ENCODE measurements around the gene STYXL2. TPM values are rescaled to one million over a fixed set of nuclear protein-coding genes. Genes with fewer than 3 reads are reported as not detected.
A peak's percentile ranks its signal among the peaks of the same experiment; 100 is the strongest.

Gene STYXL2
- total RNA-seq, 2 donors from 2014 or later = not detected

DNA sequence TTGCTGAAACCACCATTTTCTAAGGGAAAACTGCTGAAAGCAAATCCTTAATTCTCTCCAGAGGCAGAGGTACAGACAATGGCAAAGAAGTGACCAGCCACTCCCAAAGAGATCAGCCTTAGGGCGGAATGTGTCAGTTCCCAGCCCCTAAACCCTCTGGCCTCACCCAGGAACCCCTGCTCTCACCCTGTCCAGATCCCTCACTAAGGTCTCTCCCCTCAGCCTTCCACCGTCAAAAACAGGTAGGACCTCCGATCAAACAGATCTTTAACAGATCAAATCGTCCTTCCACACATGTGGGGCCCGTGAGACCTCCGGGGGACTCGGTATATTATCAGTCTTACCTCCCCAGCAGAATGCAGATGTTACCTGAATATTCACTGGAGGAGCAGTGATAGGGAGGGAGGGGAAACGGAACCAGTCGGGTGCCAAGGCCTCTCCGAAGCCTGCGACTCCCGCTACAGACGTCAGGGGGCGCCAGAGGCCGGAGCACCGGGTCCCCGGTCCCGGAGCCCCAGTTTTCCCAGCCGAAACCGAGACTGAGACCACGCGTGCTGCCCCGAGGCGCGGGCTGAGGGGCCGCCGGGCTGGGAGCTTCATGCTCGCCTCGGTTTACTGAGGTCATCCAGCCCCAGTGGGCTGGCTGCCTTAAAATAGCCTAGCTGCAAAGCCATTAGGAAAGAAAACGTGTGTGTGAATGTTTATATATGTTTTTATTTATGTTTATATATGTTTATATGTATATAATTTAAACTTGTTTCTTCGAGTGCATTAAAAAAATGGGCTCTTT is 27.3 kb upstream of the STYXL2 start:
- ATAC-seq = peak; percentile 86 to 88
- Mint-ChIP-seq H3K9me3 (no peaks in the 10 kb centered on the region), H3K36me3 (no peaks in the 10 kb centered on the region), H3K27me3 (no peaks in the 10 kb centered on the region), H3K4me1 (ENCODE audit: low read depth in 2 of 2) (no peaks in the 10 kb centered on the region), H3K27ac (no peak overlapping the region), H3K4me3 (no peak overlapping the region)
- peak; percentile 75 for DNase-seq (ENCODE audit: low spot score)

DNA sequence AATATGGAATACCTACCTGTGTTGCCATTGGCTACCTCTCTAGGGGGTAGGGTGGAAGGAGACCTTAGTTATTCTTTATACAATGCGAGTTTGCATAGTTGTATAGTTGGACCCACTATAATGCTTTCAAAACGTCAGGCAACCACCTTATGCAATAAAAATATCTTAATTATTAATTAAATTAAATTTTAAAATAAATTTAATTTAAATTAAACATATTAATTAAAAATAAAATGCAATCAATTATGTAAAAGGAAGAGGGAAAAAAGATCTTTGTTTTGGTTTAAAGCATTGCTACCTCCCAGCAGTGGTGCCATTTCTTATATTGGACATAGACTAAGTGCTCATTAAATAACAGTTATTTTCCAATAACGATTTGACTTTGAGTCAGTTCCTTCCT is 26.0 kb upstream of the STYXL2 start:
- no peaks in the 10 kb centered on the region for H3K27me3 Mint-ChIP-seq
- H3K9me3 Mint-ChIP-seq = no peaks in the 10 kb centered on the region
- no peak overlapping the region for H3K4me3 Mint-ChIP-seq
- no peaks in the 10 kb centered on the region for H3K4me1 Mint-ChIP-seq (ENCODE audit: low read depth in 2 of 2)
- H3K27ac Mint-ChIP-seq = no peak overlapping the region
- DNase-seq (ENCODE audit: low spot score) = no peak
- no peaks in the 10 kb centered on the region for H3K36me3 Mint-ChIP-seq
- no peak for ATAC-seq

DNA sequence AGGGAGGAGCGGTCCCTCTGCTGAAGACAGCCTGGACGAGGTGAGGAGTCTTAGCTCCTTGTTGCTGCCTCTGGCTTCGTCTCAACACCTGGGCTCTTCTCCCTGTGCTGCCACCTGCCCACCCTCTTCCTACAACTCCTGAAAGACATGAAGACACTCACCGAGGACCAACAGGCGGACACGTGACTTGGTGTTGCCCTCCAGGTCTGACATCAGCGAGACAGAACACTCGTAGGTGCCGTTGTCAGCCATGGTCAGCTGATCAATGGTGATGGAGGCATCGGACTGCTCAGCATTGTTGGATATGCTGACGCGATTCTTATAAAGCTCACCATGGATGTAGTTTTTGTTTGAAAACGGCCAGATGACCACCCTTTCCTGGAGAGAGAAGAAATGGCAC is 25.1 kb upstream of the STYXL2 start:
- Mint-ChIP-seq H3K27me3 (no peaks in the 10 kb centered on the region), H3K4me3 (no peak overlapping the region), H3K4me1 (ENCODE audit: low read depth in 2 of 2) (no peaks in the 10 kb centered on the region), H3K36me3 (no peaks in the 10 kb centered on the region), H3K9me3 (no peaks in the 10 kb centered on the region), H3K27ac (no peak overlapping the region)
- no peak for ATAC-seq
- no peak for DNase-seq (ENCODE audit: low spot score)

DNA sequence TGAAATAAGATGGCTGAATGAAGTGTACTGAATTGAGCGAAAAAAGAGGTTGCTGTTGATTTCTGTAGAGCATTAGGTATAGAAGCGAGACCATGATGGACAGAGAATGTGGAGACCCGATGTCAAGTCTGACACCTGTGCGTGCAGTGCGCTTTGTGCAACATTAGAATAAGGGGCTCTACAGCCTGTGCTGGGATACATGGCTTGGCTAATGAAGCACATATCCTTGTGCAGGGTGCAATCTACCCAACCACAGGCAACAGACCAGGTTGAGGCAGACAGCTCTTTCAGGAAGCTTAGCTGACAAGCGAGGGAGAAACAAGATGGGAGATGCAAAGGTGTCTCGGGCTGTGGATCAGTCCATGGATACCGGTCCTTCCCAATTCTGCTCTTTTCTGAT is 22.6 kb upstream of the STYXL2 start:
- ATAC-seq (no peak), DNase-seq (ENCODE audit: low spot score) (no peak)
- Mint-ChIP-seq H3K36me3 (no peaks in the 10 kb centered on the region), H3K9me3 (no peaks in the 10 kb centered on the region), H3K4me3 (no peak overlapping the region), H3K4me1 (ENCODE audit: low read depth in 2 of 2) (peaks cover 15 to 17% of the 10 kb centered on the region in 2 donors), H3K27me3 (no peaks in the 10 kb centered on the region), H3K27ac (no peak overlapping the region)

DNA sequence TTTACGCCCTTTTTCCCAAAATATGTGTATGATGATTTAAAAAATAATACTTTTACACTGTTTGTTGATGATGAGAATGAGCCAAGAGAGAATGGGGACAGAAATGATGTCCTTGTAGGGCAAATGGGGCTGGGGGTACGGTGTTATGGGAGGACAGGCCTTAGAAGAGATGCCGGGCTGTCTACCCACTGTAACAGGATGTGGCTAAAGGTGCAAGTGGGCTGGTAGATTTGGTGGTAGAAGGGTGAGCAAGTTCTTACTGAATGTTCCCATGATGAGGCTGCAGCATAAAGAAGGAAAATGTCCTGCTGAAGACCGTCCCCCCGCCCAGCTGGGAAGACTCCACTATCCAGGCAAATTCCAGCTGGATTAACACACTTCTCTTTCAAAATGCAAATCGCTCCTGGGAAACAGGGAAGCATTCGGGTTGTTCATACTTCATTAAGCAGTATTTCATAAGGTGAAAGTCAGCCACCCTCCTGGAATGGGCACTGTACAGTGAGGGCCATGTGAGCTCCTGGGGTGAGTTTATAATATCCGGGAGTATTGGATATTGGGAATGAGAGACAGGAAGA is 17.7 kb upstream of the STYXL2 start:
- peak; percentile 71 to 76 for ATAC-seq
- DNase-seq (ENCODE audit: low spot score) = no peak
- peak overlapping the region in 1 of 2 donors; percentile 45 for H3K27ac Mint-ChIP-seq

DNA sequence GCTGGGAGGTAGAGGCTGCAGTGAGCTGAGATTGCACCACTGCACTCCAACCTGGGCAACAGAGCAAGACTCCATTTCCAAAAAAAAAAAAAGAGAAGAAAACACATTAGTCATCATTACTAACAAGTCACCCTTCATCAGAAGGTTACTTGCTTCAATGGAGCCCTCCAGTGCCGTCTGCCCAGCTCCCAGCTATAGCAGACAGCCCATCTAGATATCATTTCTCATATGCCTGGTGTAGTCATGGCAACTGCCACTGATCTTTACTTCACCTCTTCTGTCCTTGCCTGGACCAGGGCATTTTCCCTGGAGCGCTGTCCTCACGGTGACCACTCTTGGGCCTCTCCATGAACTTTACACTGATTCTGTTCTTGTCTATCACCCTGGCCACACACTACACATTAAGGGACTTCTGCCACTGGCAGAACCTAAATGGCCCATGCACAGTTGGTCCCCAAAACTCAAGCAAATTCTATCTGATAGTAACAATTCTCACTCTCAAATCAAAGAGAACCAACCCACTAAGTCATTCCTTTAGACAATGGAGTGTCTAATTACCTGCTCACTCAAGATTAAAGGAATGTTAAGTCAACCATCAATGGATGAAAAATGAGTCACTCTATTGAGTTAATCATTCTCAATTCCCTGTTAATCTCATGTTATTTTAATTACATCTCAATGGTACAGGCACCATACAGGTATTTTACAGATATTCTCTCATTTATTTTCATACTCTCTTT is 16.6 kb upstream of the STYXL2 start:
- no peaks in the 10 kb centered on the region for H3K36me3 Mint-ChIP-seq
- H3K4me1 Mint-ChIP-seq (ENCODE audit: low read depth in 2 of 2) = peaks cover 41 to 53% of the 10 kb centered on the region in 2 donors
- peak overlapping the region in 1 of 2 donors; percentile 64 for H3K27ac Mint-ChIP-seq
- no peaks in the 10 kb centered on the region for H3K9me3 Mint-ChIP-seq
- H3K27me3 Mint-ChIP-seq = peaks cover 0 to 5% of the 10 kb centered on the region in 2 donors
- DNase-seq (ENCODE audit: low spot score) (no peak), ATAC-seq (no peak)
- H3K4me3 Mint-ChIP-seq = peak overlapping the region; percentile 60

More for the DNA sequence above, 17.7 kb upstream of the STYXL2 start:
- no peaks in the 10 kb centered on the region for H3K27me3 Mint-ChIP-seq
- H3K4me3 Mint-ChIP-seq = peak overlapping the region; percentile 53
- H3K4me1 Mint-ChIP-seq (ENCODE audit: low read depth in 2 of 2) = peaks cover 40 to 46% of the 10 kb centered on the region in 2 donors
- no peaks in the 10 kb centered on the region for H3K36me3 Mint-ChIP-seq
- H3K9me3 Mint-ChIP-seq = no peaks in the 10 kb centered on the region

DNA sequence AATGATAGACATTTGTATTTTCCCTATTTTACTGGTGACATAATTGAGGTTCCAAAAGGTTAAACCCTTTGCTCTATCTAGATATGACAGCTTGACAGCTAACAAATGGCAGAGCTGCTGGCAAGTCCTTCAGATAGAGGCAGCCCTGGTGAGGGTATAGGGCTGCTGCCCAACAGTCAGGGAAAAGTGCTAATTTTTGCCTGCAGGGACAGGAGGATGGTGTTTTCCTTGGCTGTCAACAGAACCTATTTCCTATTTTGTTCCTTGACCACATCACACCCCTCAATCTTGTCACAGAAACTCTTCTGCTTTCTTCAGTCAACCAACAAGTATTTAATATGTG is 16.0 kb upstream of the STYXL2 start:
- no peaks in the 10 kb centered on the region for H3K36me3 Mint-ChIP-seq
- no peak overlapping the region for H3K27ac Mint-ChIP-seq
- H3K27me3 Mint-ChIP-seq = peaks cover 0 to 6% of the 10 kb centered on the region in 2 donors
- no peak overlapping the region for H3K4me3 Mint-ChIP-seq
- peaks cover 43 to 53% of the 10 kb centered on the region in 2 donors for H3K4me1 Mint-ChIP-seq (ENCODE audit: low read depth in 2 of 2)
- DNase-seq (ENCODE audit: low spot score) (no peak), ATAC-seq (no peak)
- H3K9me3 Mint-ChIP-seq = no peaks in the 10 kb centered on the region

DNA sequence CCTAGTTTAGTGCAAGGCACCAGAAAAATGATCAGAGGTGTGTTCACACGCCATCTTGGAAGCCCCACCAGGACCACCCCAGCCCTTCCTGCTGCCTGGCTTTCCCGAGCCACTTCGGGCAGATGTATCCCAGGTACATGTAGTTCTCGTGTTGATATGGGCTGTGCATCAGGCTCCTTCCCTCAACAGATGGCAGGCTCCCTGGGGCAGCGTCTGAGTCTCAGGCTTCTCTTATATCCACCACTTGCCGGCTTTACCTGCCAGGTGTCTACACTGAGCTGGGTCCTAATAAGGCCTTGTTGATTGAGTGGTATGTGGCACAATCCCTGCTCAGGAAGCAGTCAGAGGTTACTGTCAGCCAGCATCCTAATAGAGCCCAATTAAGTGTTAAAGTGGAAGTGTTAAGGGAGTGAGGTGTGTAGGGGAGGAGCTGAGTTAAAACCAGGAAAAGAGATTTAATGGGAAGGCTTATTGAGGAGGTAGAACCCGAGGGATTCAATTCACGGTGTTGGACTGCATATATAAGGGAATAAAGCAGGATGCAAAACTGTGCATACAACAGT is 12.2 kb upstream of the STYXL2 start:
- Mint-ChIP-seq H3K27me3 (peaks cover 0 to 6% of the 10 kb centered on the region in 2 donors), H3K4me3 (no peak overlapping the region), H3K27ac (no peak overlapping the region), H3K9me3 (no peaks in the 10 kb centered on the region), H3K36me3 (no peaks in the 10 kb centered on the region), H3K4me1 (ENCODE audit: low read depth in 2 of 2) (peaks cover 23 to 35% of the 10 kb centered on the region in 2 donors)
- ATAC-seq = no peak
- no peak for DNase-seq (ENCODE audit: low spot score)

DNA sequence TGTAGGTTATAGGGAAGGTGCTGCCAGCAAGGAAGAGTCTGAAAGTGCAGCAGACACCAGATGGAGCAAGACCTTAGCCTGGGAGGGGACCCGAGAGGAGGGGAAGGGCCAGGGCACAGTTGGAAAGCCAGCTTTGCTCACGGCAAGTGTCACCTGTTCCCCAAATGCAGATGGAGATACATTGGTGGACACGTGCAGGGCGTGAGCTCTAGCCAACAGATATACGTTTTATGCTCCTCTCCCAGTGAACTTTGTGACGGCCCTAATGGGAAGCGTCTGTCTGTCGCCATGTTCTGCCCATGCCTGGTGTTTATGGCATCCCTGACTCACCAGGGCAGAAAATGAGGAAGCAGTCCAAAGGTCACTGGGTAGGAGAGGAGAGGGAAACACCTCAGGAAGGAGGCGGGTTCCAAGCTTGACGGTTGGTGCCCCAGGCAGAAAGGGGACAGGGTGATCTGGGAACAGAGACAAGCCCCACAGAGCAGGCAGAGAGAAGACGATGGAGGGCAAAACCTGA is 11.3 kb upstream of the STYXL2 start:
- H3K4me1 Mint-ChIP-seq (ENCODE audit: low read depth in 2 of 2) = peaks cover 18 to 30% of the 10 kb centered on the region in 2 donors
- no peaks in the 10 kb centered on the region for H3K9me3 Mint-ChIP-seq
- no peaks in the 10 kb centered on the region for H3K36me3 Mint-ChIP-seq
- H3K27me3 Mint-ChIP-seq = peaks cover 0 to 6% of the 10 kb centered on the region in 2 donors
- H3K27ac Mint-ChIP-seq = no peak overlapping the region
- DNase-seq (ENCODE audit: low spot score) (no peak), ATAC-seq (no peak)
- no peak overlapping the region for H3K4me3 Mint-ChIP-seq

DNA sequence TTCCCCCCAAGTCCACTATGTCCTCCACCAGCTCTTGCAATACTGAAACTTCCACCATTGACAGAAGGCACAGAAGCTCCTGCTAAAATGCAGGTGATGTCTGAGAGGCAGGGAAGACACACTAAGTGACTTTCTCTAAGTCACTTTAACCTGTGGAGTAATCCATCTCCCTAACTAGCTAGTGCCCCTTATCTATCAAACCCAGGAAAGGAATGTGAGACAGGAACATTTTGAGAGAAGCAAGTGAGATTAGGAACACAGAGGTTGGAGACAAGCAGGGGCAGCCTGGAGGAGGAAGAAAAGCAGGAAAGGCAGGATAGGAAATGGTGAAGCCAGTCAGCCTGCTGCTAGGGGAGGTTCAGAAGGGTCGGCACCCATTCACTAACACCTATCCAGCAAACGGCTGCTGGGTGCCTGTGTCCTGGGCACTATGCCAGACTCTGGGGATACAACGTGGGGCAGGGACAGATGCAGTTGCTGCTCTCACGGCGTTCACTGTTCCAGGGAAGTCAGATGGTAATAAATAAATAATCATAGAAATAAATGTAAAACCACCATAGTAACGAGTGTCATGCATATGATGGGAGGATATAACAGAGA is 10.7 kb upstream of the STYXL2 start:
- H3K36me3 Mint-ChIP-seq = no peaks in the 10 kb centered on the region
- DNase-seq (ENCODE audit: low spot score) = no peak

DNA sequence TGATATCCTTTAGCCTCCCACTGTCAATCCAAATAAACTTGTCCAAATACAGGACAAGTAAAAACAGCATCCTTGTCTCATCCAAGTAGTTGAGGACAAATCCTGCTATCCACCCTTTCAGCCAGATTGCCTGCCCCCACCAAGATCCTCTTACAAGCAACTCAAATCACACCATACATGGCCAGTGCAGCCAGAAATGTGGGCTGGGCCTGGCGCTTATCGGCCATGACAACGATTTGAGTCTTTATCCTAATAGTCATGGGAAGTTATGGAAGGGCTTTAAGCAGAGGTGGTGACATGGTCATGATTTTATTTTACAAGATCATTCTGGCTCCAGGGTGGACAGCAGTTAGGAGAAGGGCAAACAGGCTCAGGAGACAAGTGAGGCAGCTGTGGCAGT is 10.0 kb upstream of the STYXL2 start:
- H3K27ac Mint-ChIP-seq = no peak overlapping the region
- DNase-seq (ENCODE audit: low spot score) = no peak
- no peaks in the 10 kb centered on the region for H3K9me3 Mint-ChIP-seq
- H3K4me1 Mint-ChIP-seq (ENCODE audit: low read depth in 2 of 2) = peaks cover 12 to 20% of the 10 kb centered on the region in 2 donors
- H3K27me3 Mint-ChIP-seq = peaks cover 0 to 6% of the 10 kb centered on the region in 2 donors
- H3K36me3 Mint-ChIP-seq = no peaks in the 10 kb centered on the region
- ATAC-seq = no peak
- H3K4me3 Mint-ChIP-seq = no peak overlapping the region

More for the DNA sequence above, 10.7 kb upstream of the STYXL2 start:
- Mint-ChIP-seq H3K4me1 (ENCODE audit: low read depth in 2 of 2) (peaks cover 16 to 26% of the 10 kb centered on the region in 2 donors), H3K9me3 (no peaks in the 10 kb centered on the region), H3K27ac (no peak overlapping the region), H3K27me3 (peaks cover 0 to 6% of the 10 kb centered on the region in 2 donors), H3K4me3 (no peak overlapping the region)
- ATAC-seq = no peak

DNA sequence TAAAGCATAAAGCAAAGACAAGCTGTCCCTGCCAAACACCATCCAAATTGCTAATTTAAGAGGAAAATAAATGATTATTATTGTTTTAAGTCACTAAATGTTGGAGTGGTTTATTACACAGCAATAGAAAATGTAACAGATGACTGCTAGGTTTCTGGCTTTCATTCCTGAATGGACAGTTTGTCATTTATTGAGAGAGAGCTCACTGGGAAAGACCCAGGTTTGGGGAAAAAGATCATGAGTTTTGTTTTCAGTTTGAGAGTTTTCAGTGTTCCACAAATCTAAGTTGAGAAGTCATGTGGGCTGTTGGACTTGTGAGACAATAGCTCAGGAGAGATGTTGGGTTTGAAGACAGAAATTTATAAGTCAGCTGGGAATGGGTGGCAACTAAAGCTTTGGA is 9.1 kb upstream of the STYXL2 start:
- Mint-ChIP-seq H3K4me3 (no peak overlapping the region), H3K9me3 (no peaks in the 10 kb centered on the region), H3K27ac (no peak overlapping the region), H3K4me1 (ENCODE audit: low read depth in 2 of 2) (peaks cover 16 to 28% of the 10 kb centered on the region in 2 donors), H3K36me3 (no peaks in the 10 kb centered on the region), H3K27me3 (peaks cover 0 to 6% of the 10 kb centered on the region in 2 donors)
- ATAC-seq (no peak), DNase-seq (ENCODE audit: low spot score) (no peak)

DNA sequence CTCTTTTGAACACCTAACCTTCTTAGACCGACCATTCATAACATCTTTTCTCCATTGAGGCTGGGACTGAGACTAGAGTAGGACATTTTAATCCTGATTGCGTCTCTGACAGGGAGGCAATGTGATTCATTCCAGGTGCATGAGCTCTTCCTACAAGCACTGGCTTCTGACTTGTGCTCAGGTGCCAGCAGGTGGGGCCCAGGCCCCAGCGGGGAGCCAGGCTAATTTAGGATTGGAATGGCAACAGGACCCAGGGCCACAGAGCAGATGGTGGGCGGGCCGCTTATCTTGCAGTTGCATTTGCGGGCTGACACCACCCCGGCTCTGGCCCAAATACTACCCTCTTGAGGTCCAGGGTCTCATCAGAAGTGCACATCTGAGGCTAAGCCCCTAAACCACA is 7.8 kb upstream of the STYXL2 start:
- no peak for DNase-seq (ENCODE audit: low spot score)
- Mint-ChIP-seq H3K9me3 (no peaks in the 10 kb centered on the region), H3K4me3 (no peak overlapping the region), H3K36me3 (no peaks in the 10 kb centered on the region), H3K4me1 (ENCODE audit: low read depth in 2 of 2) (peaks cover 14 to 27% of the 10 kb centered on the region in 2 donors), H3K27ac (no peak overlapping the region), H3K27me3 (peaks cover 0 to 6% of the 10 kb centered on the region in 2 donors)
- no peak for ATAC-seq
